ENCODE measurements around the gene CCDC183.

DNA sequence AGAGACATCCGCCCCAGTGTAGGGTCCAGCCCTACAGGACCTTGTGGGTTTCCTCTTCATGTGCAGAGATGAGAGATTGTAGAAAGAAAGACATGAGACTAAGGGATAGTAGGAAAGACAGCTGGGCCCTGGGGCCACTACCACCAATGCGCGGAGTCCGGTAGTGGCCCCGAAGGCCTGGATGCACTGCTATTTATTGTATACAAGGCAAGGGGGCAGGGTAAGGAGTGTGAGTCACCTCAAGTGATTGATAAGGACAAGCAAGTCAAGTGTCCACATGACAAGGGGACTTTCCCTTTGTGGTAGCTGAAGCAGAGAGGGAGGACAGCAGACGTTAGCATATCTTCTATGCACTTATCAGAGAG lies 11.2 kb upstream of the CCDC183 start:
- TF ChIP-seq, protein P1, sequence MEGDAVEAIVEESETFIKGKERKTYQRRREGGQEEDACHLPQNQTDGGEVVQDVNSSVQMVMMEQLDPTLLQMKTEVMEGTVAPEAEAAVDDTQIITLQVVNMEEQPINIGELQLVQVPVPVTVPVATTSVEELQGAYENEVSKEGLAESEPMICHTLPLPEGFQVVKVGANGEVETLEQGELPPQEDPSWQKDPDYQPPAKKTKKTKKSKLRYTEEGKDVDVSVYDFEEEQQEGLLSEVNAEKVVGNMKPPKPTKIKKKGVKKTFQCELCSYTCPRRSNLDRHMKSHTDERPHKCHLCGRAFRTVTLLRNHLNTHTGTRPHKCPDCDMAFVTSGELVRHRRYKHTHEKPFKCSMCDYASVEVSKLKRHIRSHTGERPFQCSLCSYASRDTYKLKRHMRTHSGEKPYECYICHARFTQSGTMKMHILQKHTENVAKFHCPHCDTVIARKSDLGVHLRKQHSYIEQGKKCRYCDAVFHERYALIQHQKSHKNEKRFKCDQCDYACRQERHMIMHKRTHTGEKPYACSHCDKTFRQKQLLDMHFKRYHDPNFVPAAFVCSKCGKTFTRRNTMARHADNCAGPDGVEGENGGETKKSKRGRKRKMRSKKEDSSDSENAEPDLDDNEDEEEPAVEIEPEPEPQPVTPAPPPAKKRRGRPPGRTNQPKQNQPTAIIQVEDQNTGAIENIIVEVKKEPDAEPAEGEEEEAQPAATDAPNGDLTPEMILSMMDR (IDR thresholded peaks at IDR 0.05) = no peak
- TF ChIP-seq POLR2A (IDR thresholded peaks at IDR 0.05) = no peak
